HFFc6 (cell line): ENCODE measurements around the gene SH3D19. TPM values are rescaled to one million over a fixed set of nuclear protein-coding genes. Genes with fewer than 3 reads are reported as not detected.
A peak's percentile ranks its signal among the peaks of the same experiment; 100 is the strongest.

Source experiments
- DNase-seq: peaks from one replicate; pipeline ENCODE4 v3.0.0-alpha.2; 2018
- H3K27ac Mint-ChIP-seq: 2 replicates; pipeline ENCODE4 v1.8.0; 2020; ENCODE audit warnings: mild to moderate bottlenecking, mixed read lengths
- H3K27me3 Mint-ChIP-seq: 2 replicates; pipeline ENCODE4 v1.8.0; 2021; ENCODE audit warnings: mild to moderate bottlenecking, moderate library complexity, mixed read lengths; ENCODE audit not compliant: insufficient read depth
- H3K36me3 Mint-ChIP-seq: 2 replicates; pipeline ENCODE4 v1.8.0; 2021; ENCODE audit warnings: low read depth, mixed read lengths
- H3K4me1 Mint-ChIP-seq: 2 replicates; pipeline ENCODE4 v1.8.0; 2020; ENCODE audit warnings: low read depth, mixed read lengths
- H3K4me3 Mint-ChIP-seq: 2 replicates; pipeline ENCODE4 v1.8.0; 2020; ENCODE audit warnings: mild to moderate bottlenecking, moderate library complexity, mixed read lengths
- H3K9me3 Mint-ChIP-seq: 2 replicates; pipeline ENCODE4 v1.8.0; 2020; ENCODE audit warnings: mild to moderate bottlenecking, mixed read lengths
- CTCF ChIP-seq: fragments of 200-600 bp; sonication (generic); IDR thresholded peaks from 2 replicates; pipeline ENCODE4 v1.5.0; 2021; ENCODE audit warnings: antibody characterized with exemption, mild to moderate bottlenecking
- total RNA-seq, 6 experiments: library from RNA; stranded (reverse); fragmentation: NEBNext Ultra II Directional; extraction: Animal tissue kit (Norgen Biotek cat#: 25700); gene quantifications; 2 replicates in 1 of 6; 3 replicates in 5 of 6; pipeline ENCODE4 v1.2.3, GENCODE V29; 2021

Gene SH3D19
- total RNA-seq, 6 experiments from 2014 or later = 40.2 to 52.9 (median 51.0) TPM

- H3K36me3 Mint-ChIP-seq = peaks cover 30% of the 10 kb centered on the region
- H3K9me3 Mint-ChIP-seq = no peaks in the 10 kb centered on the region; the same call in 1 of the 2 replicates
- H3K4me1 Mint-ChIP-seq = peaks cover 31% of the 10 kb centered on the region
- TF ChIP-seq CTCF = no peak
- DNase-seq = peak; percentile 37
- no peak overlapping the region for H3K27ac Mint-ChIP-seq
- no peaks in the 10 kb centered on the region for H3K27me3 Mint-ChIP-seq
- no peak overlapping the region for H3K4me3 Mint-ChIP-seq
These were observed 132.7 kb downstream of the SH3D19 start for GRCh38 chr4:151192556-151193235.

- peak overlapping the region; percentile 84 for H3K27ac Mint-ChIP-seq
- H3K4me1 Mint-ChIP-seq = peaks cover 30% of the 10 kb centered on the region
- DNase-seq = peak; percentile 66
- H3K36me3 Mint-ChIP-seq = peaks cover 13% of the 10 kb centered on the region
- TF ChIP-seq CTCF = no peak
- H3K9me3 Mint-ChIP-seq = no peaks in the 10 kb centered on the region
- peaks cover 1% of the 10 kb centered on the region; the same call in 1 of the 2 replicates for H3K27me3 Mint-ChIP-seq
- peak overlapping the region; percentile 8 for H3K4me3 Mint-ChIP-seq
These were observed 140.6 kb downstream of the SH3D19 start for GRCh38 chr4:151184523-151185458.

GRCh38 chr4:151182455-151182996, 142.9 kb downstream of the SH3D19 start:
- peaks cover 30% of the 10 kb centered on the region for H3K4me1 Mint-ChIP-seq
- H3K27me3 Mint-ChIP-seq = peaks cover 1% of the 10 kb centered on the region; the same call in 1 of the 2 replicates
- peaks cover 12% of the 10 kb centered on the region; the same call in 1 of the 2 replicates for H3K36me3 Mint-ChIP-seq
- no peak overlapping the region for H3K27ac Mint-ChIP-seq
- no peaks in the 10 kb centered on the region for H3K9me3 Mint-ChIP-seq
- no peak for TF ChIP-seq CTCF
- no peak for DNase-seq
- H3K4me3 Mint-ChIP-seq = no peak overlapping the region

- Mint-ChIP-seq H3K4me3 (no peak overlapping the region), H3K36me3 (peaks cover 36% of the 10 kb centered on the region), H3K4me1 (peaks cover 9% of the 10 kb centered on the region), H3K27ac (no peak overlapping the region), H3K9me3 (no peaks in the 10 kb centered on the region), H3K27me3 (no peaks in the 10 kb centered on the region; the same call in 1 of the 2 replicates)
- DNase-seq = no peak
- TF ChIP-seq CTCF = no peak
These were observed 148.7 kb downstream of the SH3D19 start for GRCh38 chr4:151176685-151177084.

GRCh38 chr4:151175754-151176631, 149.4 kb downstream of the SH3D19 start:
- Mint-ChIP-seq H3K27me3 (no peaks in the 10 kb centered on the region; the same call in 1 of the 2 replicates), H3K27ac (no peak overlapping the region), H3K4me1 (peaks cover 16% of the 10 kb centered on the region), H3K36me3 (peaks cover 29% of the 10 kb centered on the region), H3K9me3 (no peaks in the 10 kb centered on the region), H3K4me3 (no peak overlapping the region)
- no peak for DNase-seq
- no peak for TF ChIP-seq CTCF
